Neural progenitor cell (in vitro differentiated cells): ENCODE results near the gene CTDP1.

Experiments
- CTCF ChIP-seq: fragments of 200-600 bp; sonication (generic); IDR thresholded peaks from 2 replicates; pipeline ENCODE4 v1.5.1; 2017; ENCODE audit warnings: antibody characterized with exemption, mild to moderate bottlenecking
- EZH2 ChIP-seq: fragments of 200-600 bp; sonication (generic); IDR thresholded peaks from 2 replicates; pipeline ENCODE4 v1.6.1; 2017; ENCODE audit warnings: antibody characterized with exemption, mild to moderate bottlenecking, moderate library complexity

- TF ChIP-seq CTCF (no peak), EZH2 (no peak)
Observed at GRCh38 chr18:79784965-79785770, 105.6 kb downstream of the CTDP1 start.
